GM23338 (cell line): ENCODE measurements around the gene LMNA. TPM values are rescaled to one million over a fixed set of nuclear protein-coding genes. Genes with fewer than 3 reads are reported as not detected.

Source experiments
- ATAC-seq: fragments of 200-7000 bp; cut with Tn5 transposase; 3 replicates; pipeline ENCODE4 v1.9.1; 2020
- DNase-seq: peaks from one replicate; pipeline ENCODE4 v3.0.0-alpha.2; 2015; ENCODE audit warnings: low spot score
- H2AFZ ChIP-seq: fragments of 200-600 bp; sonication (generic); 2 replicates; pipeline ENCODE4 v1.8.0; 2016; ENCODE audit warnings: antibody characterized with exemption, mild to moderate bottlenecking, moderate library complexity
- H3F3A ChIP-seq: fragments of 200-600 bp; sonication (generic); replicated peaks from 2 replicates; pipeline ENCODE4 v1.8.0; 2017; ENCODE audit warnings: antibody characterized with exemption, mixed run types, low read depth
- H3K27ac ChIP-seq: fragments of 200-600 bp; sonication (generic); 2 replicates; pipeline ENCODE4 v1.6.1; 2016; ENCODE audit warnings: low read depth
- H3K27me3 ChIP-seq: fragments of 200-600 bp; sonication (generic); 2 replicates; pipeline ENCODE4 v1.8.0; 2016; ENCODE audit warnings: mild to moderate bottlenecking, mixed run types, moderate library complexity; ENCODE audit not compliant: insufficient read depth
- H3K36me3 ChIP-seq: fragments of 200-600 bp; sonication (generic); 2 replicates; pipeline ENCODE4 v1.8.0; 2016; ENCODE audit warnings: mild to moderate bottlenecking; ENCODE audit not compliant: insufficient read depth
- H3K4me1 ChIP-seq: fragments of 200-600 bp; sonication (generic); 2 replicates; pipeline ENCODE4 v1.8.0; 2016; ENCODE audit warnings: mild to moderate bottlenecking, moderate library complexity; ENCODE audit not compliant: insufficient read depth
- H3K4me2 ChIP-seq: fragments of 200-600 bp; sonication (generic); 2 replicates; pipeline ENCODE4 v1.7.1; 2017; ENCODE audit warnings: mixed run types
- H3K4me3 ChIP-seq: fragments of 200-600 bp; sonication (generic); 2 replicates; pipeline ENCODE4 v1.6.1; 2016; ENCODE audit warnings: mixed run types
- H3K79me2 ChIP-seq: fragments of 200-600 bp; sonication (generic); replicated peaks from 2 replicates; pipeline ENCODE4 v1.8.0; 2017; ENCODE audit warnings: mild to moderate bottlenecking; ENCODE audit not compliant: insufficient read depth
- H3K9me2 ChIP-seq: fragments of 200-600 bp; sonication (generic); 2 replicates; pipeline ENCODE4 v1.8.0; 2017; ENCODE audit not compliant: insufficient read depth
- H4K20me1 ChIP-seq: fragments of 200-600 bp; sonication (generic); replicated peaks from 2 replicates; pipeline ENCODE4 v1.8.0; 2017; ENCODE audit warnings: mild to moderate bottlenecking; ENCODE audit not compliant: insufficient read depth
- H3K27ac Mint-ChIP-seq: 2 replicates; pipeline ENCODE4 v1.8.0; 2020; ENCODE audit warnings: inconsistent platforms, mild to moderate bottlenecking, moderate library complexity, mixed read lengths
- H3K27me3 Mint-ChIP-seq: 3 replicates; pipeline ENCODE4 v1.8.0; 2022; ENCODE audit warnings: low read depth, mild to moderate bottlenecking, moderate library complexity, mixed read lengths, inconsistent platforms; ENCODE audit not compliant: insufficient read depth, poor library complexity
- H3K36me3 Mint-ChIP-seq: 3 replicates; pipeline ENCODE4 v1.8.0; 2021; ENCODE audit warnings: low read depth, mild to moderate bottlenecking, inconsistent platforms, moderate library complexity, mixed read lengths
- H3K4me1 Mint-ChIP-seq: 3 replicates; pipeline ENCODE4 v1.8.0; 2020; ENCODE audit warnings: mild to moderate bottlenecking, inconsistent platforms, mixed read lengths
- H3K4me3 Mint-ChIP-seq: 3 replicates; pipeline ENCODE4 v1.8.0; 2021; ENCODE audit warnings: moderate library complexity, mild to moderate bottlenecking, inconsistent platforms, mixed read lengths
- H3K9me3 Mint-ChIP-seq: 3 replicates; pipeline ENCODE4 v1.8.0; 2020; ENCODE audit warnings: moderate library complexity, mild to moderate bottlenecking, inconsistent platforms, mixed read lengths
- CREB1 ChIP-seq: fragments of 250-450 bp; sonication (Bioruptor Pico); IDR thresholded peaks from 2 replicates; pipeline ENCODE4 v1.5.0; 2020; ENCODE audit warnings: low read depth, mild to moderate bottlenecking, moderate library complexity
- JUNB ChIP-seq: IDR thresholded peaks from one replicate; pipeline ENCODE4 v1.6.1; 2016; ENCODE audit warnings: antibody characterized with exemption; ENCODE audit not compliant: unreplicated experiment
- POLR2AphosphoS5 ChIP-seq: IDR thresholded peaks from 2 replicates; pipeline ENCODE4 v1.6.1; 2016; ENCODE audit warnings: antibody characterized with exemption, low read depth
- STAT1 ChIP-seq: IDR thresholded peaks from one replicate; pipeline ENCODE4 v1.6.1; 2016; ENCODE audit warnings: antibody characterized with exemption; ENCODE audit not compliant: unreplicated experiment
- ZNF114 ChIP-seq: fragments of 250-450 bp; sonication (Bioruptor Pico); IDR thresholded peaks from 2 replicates; pipeline ENCODE4 v1.5.0; 2020; ENCODE audit warnings: mild to moderate bottlenecking, moderate library complexity
- ZNF331 ChIP-seq: fragments of 250-450 bp; sonication (Bioruptor Pico); IDR thresholded peaks from 2 replicates; pipeline ENCODE4 v1.5.0; 2020; ENCODE audit warnings: low read depth, mild to moderate bottlenecking, moderate library complexity
- polyA plus RNA-seq: library from polyadenylated mRNA; unstranded; fragments of >200 nt; fragmentation: Nextera tagmentation; extraction: Ambion mirVana; gene quantifications from 2 replicates; pipeline ENCODE4 v1.2.1, GENCODE V29; 2016
- total RNA-seq: library from RNA; depleted of rRNA; stranded (reverse); fragments of >200 nt; shearing (Covaris generic); gene quantifications from 2 replicates; pipeline ENCODE4 v1.2.3, GENCODE V29; 2014
- TF ChIP-seq, protein P1 (sequence below): fragments of 250-450 bp; sonication (Bioruptor Pico); IDR thresholded peaks from 2 replicates; pipeline ENCODE4 v1.5.0; 2020; ENCODE audit warnings: mild to moderate bottlenecking, moderate library complexity
- TF ChIP-seq, protein P2 (sequence below): IDR thresholded peaks from 2 replicates; pipeline ENCODE4 v1.6.1; 2016; ENCODE audit warnings: antibody characterized with exemption
- TF ChIP-seq, protein P3 (sequence below): IDR thresholded peaks from one replicate; pipeline ENCODE4 v1.6.1; 2018; ENCODE audit warnings: antibody characterized with exemption; ENCODE audit not compliant: unreplicated experiment

Gene LMNA
- total and polyA plus RNA-seq, 2 experiments from 2014 or later, result 35.5 to 56.3 TPM

DNA sequence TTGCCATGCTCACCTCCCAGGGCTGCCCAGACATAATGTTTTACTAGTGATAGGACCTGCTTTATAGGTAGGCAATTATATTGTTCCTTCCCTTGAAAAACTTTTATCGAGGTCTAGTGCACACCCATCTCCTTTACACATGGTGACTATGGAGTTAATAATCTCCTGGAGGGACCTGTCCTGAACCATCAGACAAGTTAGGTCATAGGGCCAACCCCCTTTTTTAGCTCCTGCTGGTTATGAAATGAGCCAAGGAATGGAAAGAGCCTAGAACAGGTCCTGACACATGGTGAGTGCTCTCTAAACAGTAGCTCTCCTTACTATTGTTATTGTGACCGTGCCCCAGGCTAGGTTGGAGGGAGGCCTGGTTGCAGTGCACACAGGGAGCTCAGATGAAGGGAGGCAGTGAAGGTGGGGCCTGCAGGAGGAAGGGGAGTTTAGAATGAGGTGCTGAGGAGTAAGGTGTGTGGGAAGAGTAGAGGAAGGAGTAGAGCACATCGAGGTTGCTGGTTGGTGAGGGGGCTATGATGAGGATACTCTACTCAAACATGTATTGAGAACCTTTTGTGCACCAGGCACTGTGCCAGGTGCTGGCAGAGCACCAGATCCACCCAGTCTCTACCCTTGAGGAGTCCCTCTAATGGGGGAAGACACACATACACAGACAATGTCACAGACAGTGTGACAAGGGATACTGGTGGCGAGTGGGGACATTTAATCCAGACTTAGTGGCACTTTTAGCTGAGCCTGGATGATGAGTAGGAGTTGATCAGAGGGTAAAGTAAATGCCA is 14.1 kb upstream of the LMNA start:
- H3K79me2 ChIP-seq, result no peaks in the 10 kb centered on the region
- no peak overlapping the region; the same call in 1 of the 2 replicates for H3K27ac Mint-ChIP-seq
- no peak overlapping the region for H3K4me2 ChIP-seq

DNA sequence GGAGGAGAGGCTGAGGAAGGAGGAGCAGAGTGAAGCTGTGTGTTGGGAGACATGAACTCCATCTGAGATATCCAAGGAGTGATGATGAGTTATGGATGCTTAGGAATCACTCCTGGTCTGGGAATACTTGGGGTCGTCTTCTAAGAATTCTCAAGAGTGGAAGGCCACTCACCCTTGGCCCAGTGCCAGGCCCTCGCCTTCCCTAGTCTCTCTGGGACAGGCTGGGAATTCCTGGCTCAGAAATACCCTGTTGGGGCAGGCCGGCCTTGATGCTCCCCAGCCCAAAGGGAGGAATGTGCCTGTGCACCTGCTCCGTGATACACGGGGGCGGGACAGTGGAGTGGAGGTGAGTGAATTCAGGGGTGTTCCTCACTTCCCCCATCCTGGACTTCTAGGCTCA is 12.6 kb upstream of the LMNA start:
- H3K9me2 ChIP-seq, result no peaks in the 10 kb centered on the region
- peaks cover 17% of the 10 kb centered on the region for H3F3A ChIP-seq
- no peak overlapping the region for H3K27ac Mint-ChIP-seq
- H3K9me3 Mint-ChIP-seq, result no peaks in the 10 kb centered on the region; the same call in 2 of the 3 replicates
- no peak overlapping the region for H3K4me2 ChIP-seq
- no peak overlapping the region for H3K4me3 Mint-ChIP-seq
- peaks cover 49% of the 10 kb centered on the region for H3K4me1 Mint-ChIP-seq
- peaks cover 33% of the 10 kb centered on the region for H3K27me3 Mint-ChIP-seq
- ATAC-seq (no peak), DNase-seq (no peak)
- H3K36me3 Mint-ChIP-seq, result no peaks in the 10 kb centered on the region; the same call in 2 of the 3 replicates
- no peaks in the 10 kb centered on the region for H3K79me2 ChIP-seq
- H3K4me1 ChIP-seq, result peaks cover 21% of the 10 kb centered on the region
- H3K36me3 ChIP-seq, result no peaks in the 10 kb centered on the region
- no peak overlapping the region for H3K27ac ChIP-seq
- no peaks in the 10 kb centered on the region for H3K27me3 ChIP-seq
- no peak overlapping the region for H3K4me3 ChIP-seq
- no peak overlapping the region for H2AFZ ChIP-seq
- no peaks in the 10 kb centered on the region for H4K20me1 ChIP-seq
- TF ChIP-seq STAT1 (no peak), JUNB (no peak), CREB1 (CRISPR knock-in tag) (no peak), ZNF114 (CRISPR knock-in tag) (no peak), POLR2AphosphoS5 (no peak)
- TF ChIP-seq, protein P1, sequence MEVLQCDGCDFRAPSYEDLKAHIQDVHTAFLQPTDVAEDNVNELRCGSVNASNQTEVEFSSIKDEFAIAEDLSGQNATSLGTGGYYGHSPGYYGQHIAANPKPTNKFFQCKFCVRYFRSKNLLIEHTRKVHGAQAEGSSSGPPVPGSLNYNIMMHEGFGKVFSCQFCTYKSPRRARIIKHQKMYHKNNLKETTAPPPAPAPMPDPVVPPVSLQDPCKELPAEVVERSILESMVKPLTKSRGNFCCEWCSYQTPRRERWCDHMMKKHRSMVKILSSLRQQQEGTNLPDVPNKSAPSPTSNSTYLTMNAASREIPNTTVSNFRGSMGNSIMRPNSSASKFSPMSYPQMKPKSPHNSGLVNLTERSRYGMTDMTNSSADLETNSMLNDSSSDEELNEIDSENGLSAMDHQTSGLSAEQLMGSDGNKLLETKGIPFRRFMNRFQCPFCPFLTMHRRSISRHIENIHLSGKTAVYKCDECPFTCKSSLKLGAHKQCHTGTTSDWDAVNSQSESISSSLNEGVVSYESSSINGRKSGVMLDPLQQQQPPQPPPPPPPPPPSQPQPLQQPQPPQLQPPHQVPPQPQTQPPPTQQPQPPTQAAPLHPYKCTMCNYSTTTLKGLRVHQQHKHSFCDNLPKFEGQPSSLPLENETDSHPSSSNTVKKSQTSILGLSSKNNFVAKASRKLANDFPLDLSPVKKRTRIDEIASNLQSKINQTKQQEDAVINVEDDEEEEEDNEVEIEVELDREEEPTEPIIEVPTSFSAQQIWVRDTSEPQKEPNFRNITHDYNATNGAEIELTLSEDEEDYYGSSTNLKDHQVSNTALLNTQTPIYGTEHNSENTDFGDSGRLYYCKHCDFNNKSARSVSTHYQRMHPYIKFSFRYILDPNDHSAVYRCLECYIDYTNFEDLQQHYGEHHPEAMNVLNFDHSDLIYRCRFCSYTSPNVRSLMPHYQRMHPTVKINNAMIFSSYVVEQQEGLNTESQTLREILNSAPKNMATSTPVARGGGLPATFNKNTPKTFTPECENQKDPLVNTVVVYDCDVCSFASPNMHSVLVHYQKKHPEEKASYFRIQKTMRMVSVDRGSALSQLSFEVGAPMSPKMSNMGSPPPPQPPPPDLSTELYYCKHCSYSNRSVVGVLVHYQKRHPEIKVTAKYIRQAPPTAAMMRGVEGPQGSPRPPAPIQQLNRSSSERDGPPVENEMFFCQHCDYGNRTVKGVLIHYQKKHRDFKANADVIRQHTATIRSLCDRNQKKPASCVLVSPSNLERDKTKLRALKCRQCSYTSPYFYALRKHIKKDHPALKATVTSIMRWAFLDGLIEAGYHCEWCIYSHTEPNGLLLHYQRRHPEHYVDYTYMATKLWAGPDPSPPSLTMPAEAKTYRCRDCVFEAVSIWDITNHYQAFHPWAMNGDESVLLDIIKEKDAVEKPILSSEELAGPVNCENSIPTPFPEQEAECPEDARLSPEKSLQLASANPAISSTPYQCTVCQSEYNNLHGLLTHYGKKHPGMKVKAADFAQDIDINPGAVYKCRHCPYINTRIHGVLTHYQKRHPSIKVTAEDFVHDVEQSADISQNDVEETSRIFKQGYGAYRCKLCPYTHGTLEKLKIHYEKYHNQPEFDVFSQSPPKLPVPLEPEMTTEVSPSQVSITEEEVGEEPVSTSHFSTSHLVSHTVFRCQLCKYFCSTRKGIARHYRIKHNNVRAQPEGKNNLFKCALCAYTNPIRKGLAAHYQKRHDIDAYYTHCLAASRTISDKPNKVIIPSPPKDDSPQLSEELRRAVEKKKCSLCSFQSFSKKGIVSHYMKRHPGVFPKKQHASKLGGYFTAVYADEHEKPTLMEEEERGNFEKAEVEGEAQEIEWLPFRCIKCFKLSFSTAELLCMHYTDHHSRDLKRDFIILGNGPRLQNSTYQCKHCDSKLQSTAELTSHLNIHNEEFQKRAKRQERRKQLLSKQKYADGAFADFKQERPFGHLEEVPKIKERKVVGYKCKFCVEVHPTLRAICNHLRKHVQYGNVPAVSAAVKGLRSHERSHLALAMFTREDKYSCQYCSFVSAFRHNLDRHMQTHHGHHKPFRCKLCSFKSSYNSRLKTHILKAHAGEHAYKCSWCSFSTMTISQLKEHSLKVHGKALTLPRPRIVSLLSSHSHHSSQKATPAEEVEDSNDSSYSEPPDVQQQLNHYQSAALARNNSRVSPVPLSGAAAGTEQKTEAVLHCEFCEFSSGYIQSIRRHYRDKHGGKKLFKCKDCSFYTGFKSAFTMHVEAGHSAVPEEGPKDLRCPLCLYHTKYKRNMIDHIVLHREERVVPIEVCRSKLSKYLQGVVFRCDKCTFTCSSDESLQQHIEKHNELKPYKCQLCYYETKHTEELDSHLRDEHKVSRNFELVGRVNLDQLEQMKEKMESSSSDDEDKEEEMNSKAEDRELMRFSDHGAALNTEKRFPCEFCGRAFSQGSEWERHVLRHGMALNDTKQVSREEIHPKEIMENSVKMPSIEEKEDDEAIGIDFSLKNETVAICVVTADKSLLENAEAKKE, result no peak
- TF ChIP-seq, protein P2, sequence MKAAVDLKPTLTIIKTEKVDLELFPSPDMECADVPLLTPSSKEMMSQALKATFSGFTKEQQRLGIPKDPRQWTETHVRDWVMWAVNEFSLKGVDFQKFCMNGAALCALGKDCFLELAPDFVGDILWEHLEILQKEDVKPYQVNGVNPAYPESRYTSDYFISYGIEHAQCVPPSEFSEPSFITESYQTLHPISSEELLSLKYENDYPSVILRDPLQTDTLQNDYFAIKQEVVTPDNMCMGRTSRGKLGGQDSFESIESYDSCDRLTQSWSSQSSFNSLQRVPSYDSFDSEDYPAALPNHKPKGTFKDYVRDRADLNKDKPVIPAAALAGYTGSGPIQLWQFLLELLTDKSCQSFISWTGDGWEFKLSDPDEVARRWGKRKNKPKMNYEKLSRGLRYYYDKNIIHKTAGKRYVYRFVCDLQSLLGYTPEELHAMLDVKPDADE, result no peak
- TF ChIP-seq, protein P3, sequence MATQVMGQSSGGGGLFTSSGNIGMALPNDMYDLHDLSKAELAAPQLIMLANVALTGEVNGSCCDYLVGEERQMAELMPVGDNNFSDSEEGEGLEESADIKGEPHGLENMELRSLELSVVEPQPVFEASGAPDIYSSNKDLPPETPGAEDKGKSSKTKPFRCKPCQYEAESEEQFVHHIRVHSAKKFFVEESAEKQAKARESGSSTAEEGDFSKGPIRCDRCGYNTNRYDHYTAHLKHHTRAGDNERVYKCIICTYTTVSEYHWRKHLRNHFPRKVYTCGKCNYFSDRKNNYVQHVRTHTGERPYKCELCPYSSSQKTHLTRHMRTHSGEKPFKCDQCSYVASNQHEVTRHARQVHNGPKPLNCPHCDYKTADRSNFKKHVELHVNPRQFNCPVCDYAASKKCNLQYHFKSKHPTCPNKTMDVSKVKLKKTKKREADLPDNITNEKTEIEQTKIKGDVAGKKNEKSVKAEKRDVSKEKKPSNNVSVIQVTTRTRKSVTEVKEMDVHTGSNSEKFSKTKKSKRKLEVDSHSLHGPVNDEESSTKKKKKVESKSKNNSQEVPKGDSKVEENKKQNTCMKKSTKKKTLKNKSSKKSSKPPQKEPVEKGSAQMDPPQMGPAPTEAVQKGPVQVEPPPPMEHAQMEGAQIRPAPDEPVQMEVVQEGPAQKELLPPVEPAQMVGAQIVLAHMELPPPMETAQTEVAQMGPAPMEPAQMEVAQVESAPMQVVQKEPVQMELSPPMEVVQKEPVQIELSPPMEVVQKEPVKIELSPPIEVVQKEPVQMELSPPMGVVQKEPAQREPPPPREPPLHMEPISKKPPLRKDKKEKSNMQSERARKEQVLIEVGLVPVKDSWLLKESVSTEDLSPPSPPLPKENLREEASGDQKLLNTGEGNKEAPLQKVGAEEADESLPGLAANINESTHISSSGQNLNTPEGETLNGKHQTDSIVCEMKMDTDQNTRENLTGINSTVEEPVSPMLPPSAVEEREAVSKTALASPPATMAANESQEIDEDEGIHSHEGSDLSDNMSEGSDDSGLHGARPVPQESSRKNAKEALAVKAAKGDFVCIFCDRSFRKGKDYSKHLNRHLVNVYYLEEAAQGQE, result no peak

More for the DNA sequence above, 14.1 kb upstream of the LMNA start:
- Mint-ChIP-seq H3K9me3 (no peaks in the 10 kb centered on the region; the same call in 2 of the 3 replicates), H3K4me3 (no peak overlapping the region; the same call in 2 of the 3 replicates), H3K4me1 (peaks cover 49% of the 10 kb centered on the region), H3K27me3 (peaks cover 25% of the 10 kb centered on the region), H3K36me3 (no peaks in the 10 kb centered on the region; the same call in 2 of the 3 replicates)
- H3K4me1 ChIP-seq, result peaks cover 25% of the 10 kb centered on the region
- H3K4me3 ChIP-seq, result no peak overlapping the region
- 0 out of 2 replicates have a peak, but pooled peaks cover 6% of the 10 kb centered on the region for H4K20me1 ChIP-seq
- no peak overlapping the region for H3K27ac ChIP-seq
- H3K36me3 ChIP-seq, result no peaks in the 10 kb centered on the region
- ATAC-seq (no peak), DNase-seq (no peak)
- H2AFZ ChIP-seq, result no peak overlapping the region
- TF ChIP-seq ZNF331, result no peak
- no peaks in the 10 kb centered on the region for H3K9me2 ChIP-seq
- H3K27me3 ChIP-seq, result no peaks in the 10 kb centered on the region
- peaks cover 14% of the 10 kb centered on the region for H3F3A ChIP-seq
